Keratinocyte (primary cell): ENCODE measurements around the gene HERPUD1.

ENCODE experiments used
- EZH2 ChIP-seq: IDR thresholded peaks from one replicate; pipeline ENCODE4 v1.6.1; 2012; ENCODE audit warnings: inconsistent platforms, mild to moderate bottlenecking, low read length, moderate library complexity
- TF ChIP-seq, protein P1 (sequence below), 3 experiments: IDR thresholded peaks in 1 of 3; conservative IDR thresholded peaks in 1 of 3; optimal IDR thresholded peaks in 1 of 3; 2 replicates in 2 of 3; 3 replicates in 1 of 3; pipeline versions ENCODE3 to v1.5.1; 2011; ENCODE audit warnings: low read length in 3 of 3, mild to moderate bottlenecking in 3 of 3, moderate library complexity in 2 of 3, control low read depth in 1 of 3, inconsistent platforms in 1 of 3; ENCODE audit not compliant: insufficient read depth in 2 of 3; ENCODE audit errors: extremely low read depth in 1 of 3

DNA sequence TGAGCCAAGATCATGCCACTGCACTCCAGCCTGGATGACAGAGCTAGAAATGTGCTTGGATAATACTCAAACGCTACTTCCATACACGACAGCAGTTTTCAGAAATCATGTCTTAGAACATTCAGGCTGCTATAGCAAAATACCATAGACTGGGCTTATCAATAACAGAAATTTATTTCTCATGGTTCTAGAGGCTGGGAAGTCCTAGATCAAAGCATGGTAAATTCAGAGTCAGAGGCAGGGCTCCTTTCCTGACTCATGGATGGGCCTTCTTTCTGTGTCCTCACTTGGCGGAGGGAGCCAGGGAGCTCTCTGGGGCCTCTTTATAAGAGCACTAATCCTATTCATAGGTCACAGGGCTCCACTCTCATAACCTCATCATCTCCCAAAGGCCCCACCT is 24.5 kb upstream of the HERPUD1 start:
- TF ChIP-seq, protein P1, sequence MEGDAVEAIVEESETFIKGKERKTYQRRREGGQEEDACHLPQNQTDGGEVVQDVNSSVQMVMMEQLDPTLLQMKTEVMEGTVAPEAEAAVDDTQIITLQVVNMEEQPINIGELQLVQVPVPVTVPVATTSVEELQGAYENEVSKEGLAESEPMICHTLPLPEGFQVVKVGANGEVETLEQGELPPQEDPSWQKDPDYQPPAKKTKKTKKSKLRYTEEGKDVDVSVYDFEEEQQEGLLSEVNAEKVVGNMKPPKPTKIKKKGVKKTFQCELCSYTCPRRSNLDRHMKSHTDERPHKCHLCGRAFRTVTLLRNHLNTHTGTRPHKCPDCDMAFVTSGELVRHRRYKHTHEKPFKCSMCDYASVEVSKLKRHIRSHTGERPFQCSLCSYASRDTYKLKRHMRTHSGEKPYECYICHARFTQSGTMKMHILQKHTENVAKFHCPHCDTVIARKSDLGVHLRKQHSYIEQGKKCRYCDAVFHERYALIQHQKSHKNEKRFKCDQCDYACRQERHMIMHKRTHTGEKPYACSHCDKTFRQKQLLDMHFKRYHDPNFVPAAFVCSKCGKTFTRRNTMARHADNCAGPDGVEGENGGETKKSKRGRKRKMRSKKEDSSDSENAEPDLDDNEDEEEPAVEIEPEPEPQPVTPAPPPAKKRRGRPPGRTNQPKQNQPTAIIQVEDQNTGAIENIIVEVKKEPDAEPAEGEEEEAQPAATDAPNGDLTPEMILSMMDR (optimal IDR thresholded peaks at IDR 0.05 in 1 of 3, IDR thresholded peaks at IDR 0.05 in 1 of 3, conservative IDR thresholded peaks at IDR 0.05 in 1 of 3; ENCODE audit: extremely low read depth in 1 of 3, insufficient read depth in 2 of 3, low read length in 3 of 3), result no peak
- no peak for TF ChIP-seq EZH2
